NCI-H2171 treated with DMSO at 0.1 percent for 48 hours (cell line): ENCODE data around the gene FOXL3.

ENCODE experiments used
- DNase-seq: peaks from one replicate; lab custom pipeline; 2025; lab: John Stamatoyannopoulos, UW

The FOXL3 gene

GRCh38 chr7:302054-302992 is 12.4 kb downstream of the FOXL3 start:
- DNase-seq, result no peak

- DNase-seq, result no peak
Observed at GRCh38 chr7:303425-303824, 13.5 kb downstream of the FOXL3 start.

- no peak for DNase-seq
Observed at GRCh38 chr7:303884-304573, 14.1 kb downstream of the FOXL3 start.

GRCh38 chr7:304574-305409 is 14.8 kb downstream of the FOXL3 start:
- DNase-seq, result no peak

- no peak for DNase-seq
Observed at GRCh38 chr7:305410-306151, 15.6 kb downstream of the FOXL3 start.

GRCh38 chr7:307970-308369 is 18.0 kb downstream of the FOXL3 start:
- DNase-seq, result no peak

GRCh38 chr7:309586-310228 is 19.7 kb downstream of the FOXL3 start:
- DNase-seq, result no peak

- no peak for DNase-seq
Observed at GRCh38 chr7:311131-311680, 21.2 kb downstream of the FOXL3 start.

GRCh38 chr7:311796-312195 is 21.8 kb downstream of the FOXL3 start:
- no peak for DNase-seq

- DNase-seq, result no peak
Observed at GRCh38 chr7:312424-312823, 22.5 kb downstream of the FOXL3 start.

- no peak for DNase-seq
Observed at GRCh38 chr7:314853-315252, 24.9 kb downstream of the FOXL3 start.

- no peak for DNase-seq
Observed at GRCh38 chr7:315516-316265, 25.7 kb downstream of the FOXL3 start.

- DNase-seq, result no peak
Observed at GRCh38 chr7:317643-318405, 27.9 kb downstream of the FOXL3 start.

GRCh38 chr7:318476-318875 is 28.5 kb downstream of the FOXL3 start:
- DNase-seq, result peak; percentile 40

- no peak for DNase-seq
Observed at GRCh38 chr7:318878-319661, 29.1 kb downstream of the FOXL3 start.

GRCh38 chr7:320297-320696 is 30.3 kb downstream of the FOXL3 start:
- peak; percentile 30 for DNase-seq

- DNase-seq, result peak; percentile 28
Observed at GRCh38 chr7:322111-322671, 32.2 kb downstream of the FOXL3 start.

GRCh38 chr7:322708-323111 is 32.7 kb downstream of the FOXL3 start:
- no peak for DNase-seq
